Activated naive CD4-positive, alpha-beta T cell (primary cell): ENCODE measurements around the gene AFF3.
"Not testable (repeated sequence)": the region's sequence is repeated elsewhere in the genome, so short reads cannot be mapped to it uniquely, and the experiment has no call there.

ENCODE experiments used
- DNase-seq, 4 experiments: peaks; one replicate each; lab custom pipeline; 2025; lab: John Stamatoyannopoulos, UW

Gene AFF3

GRCh38 chr2:99970292-99970868 is 172.0 kb downstream of the AFF3 start:
- DNase-seq: no peak

GRCh38 chr2:99961196-99961913 is 181.0 kb downstream of the AFF3 start:
- DNase-seq: no peak

- no peak for DNase-seq
These were observed 181.6 kb downstream of the AFF3 start for GRCh38 chr2:99960790-99961189.

- DNase-seq: no peak
These were observed 182.1 kb downstream of the AFF3 start for GRCh38 chr2:99960291-99960690.

- DNase-seq: no peak
These were observed 183.0 kb downstream of the AFF3 start for GRCh38 chr2:99959261-99960014.

- no peak for DNase-seq
These were observed 184.9 kb downstream of the AFF3 start for GRCh38 chr2:99957332-99958133.

- no peak for DNase-seq
These were observed 186.0 kb downstream of the AFF3 start for GRCh38 chr2:99956232-99957030.

- DNase-seq: no peak
These were observed 188.6 kb downstream of the AFF3 start for GRCh38 chr2:99953750-99954149.

GRCh38 chr2:99949963-99950362 is 192.4 kb downstream of the AFF3 start:
- no peak for DNase-seq

GRCh38 chr2:99949530-99949929 is 192.9 kb downstream of the AFF3 start:
- DNase-seq: no peak

GRCh38 chr2:99948010-99948409 is 194.4 kb downstream of the AFF3 start:
- no peak for DNase-seq

- DNase-seq: not testable (repeated sequence)
These were observed 195.0 kb downstream of the AFF3 start for GRCh38 chr2:99947366-99947765.

- no peak for DNase-seq
These were observed 198.4 kb downstream of the AFF3 start for GRCh38 chr2:99944019-99944418.

- DNase-seq: no peak
These were observed 199.6 kb downstream of the AFF3 start for GRCh38 chr2:99942561-99943347.

GRCh38 chr2:99940963-99941362 is 201.4 kb downstream of the AFF3 start:
- no peak for DNase-seq

GRCh38 chr2:99939135-99939534 is 203.3 kb downstream of the AFF3 start:
- DNase-seq: no peak

- no peak for DNase-seq
These were observed 204.1 kb downstream of the AFF3 start for GRCh38 chr2:99938250-99938649.

- no peak for DNase-seq
These were observed 206.3 kb downstream of the AFF3 start for GRCh38 chr2:99936065-99936464.

- no peak for DNase-seq
These were observed 206.7 kb downstream of the AFF3 start for GRCh38 chr2:99935662-99936061.

GRCh38 chr2:99933894-99934650 is 208.3 kb downstream of the AFF3 start:
- no peak for DNase-seq
